WTC11 (cell line): ENCODE results near the gene GMEB2.
"Not testable (repeated sequence)": the region's sequence is repeated elsewhere in the genome, so short reads cannot be mapped to it uniquely, and the experiment has no call there.

Source experiments
- CTCF ChIP-seq: fragments of 200-600 bp; IDR thresholded peaks from 2 replicates; pipeline ENCODE4 v1.8.0; 2022; ENCODE audit warnings: antibody characterized with exemption
- JUN ChIP-seq: sonication (generic); formaldehyde crosslinking; IDR thresholded peaks from 2 replicates; pipeline ENCODE4 v1.8.0; 2023; ENCODE audit warnings: mild to moderate bottlenecking, missing genetic modification reagents

DNA sequence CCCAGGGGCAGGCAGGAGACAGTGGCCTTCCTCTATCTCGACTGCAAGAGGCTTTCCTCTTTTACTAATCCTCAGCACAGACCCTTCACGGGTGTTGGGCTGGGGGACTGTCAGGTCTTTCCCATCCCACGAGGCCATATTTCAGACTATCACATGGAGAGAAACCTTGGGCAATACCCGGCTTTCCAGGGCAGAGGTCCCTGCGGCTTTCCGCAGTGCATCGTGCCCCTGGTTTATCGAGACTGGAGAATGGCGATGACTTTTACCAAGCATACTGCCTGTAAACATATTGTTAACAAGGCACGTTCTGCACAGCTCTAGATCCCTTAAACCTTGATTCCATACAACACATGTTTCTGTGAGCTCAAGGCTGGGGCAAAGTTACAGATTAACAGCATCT, 33.3 kb upstream of the GMEB2 start:
- not testable (repeated sequence) for TF ChIP-seq JUN (CRISPR knock-in tag); CTCF
